Gastroesophageal sphincter (tissue), 4 donors: ENCODE data around the gene ZIC4. TPM values are rescaled to one million over a fixed set of nuclear protein-coding genes. Genes with fewer than 3 reads are reported as not detected.

ENCODE experiments used
- ATAC-seq: fragments of 150-250 bp; one replicate; pipeline ENCODE4 v1.9.1; 2016; ENCODE audit warnings: mild to moderate bottlenecking, moderate library complexity
- H3K27ac ChIP-seq, 4 donors: fragments of 200-600 bp; sonication (generic) in 3 of 4; 1 replicate in 3 of 4; 2 replicates in 1 of 4; pipeline ENCODE4 v1.5.1; 2016 to 2019
- H3K27me3 ChIP-seq: fragments of 200-600 bp; sonication (generic); one replicate; pipeline ENCODE4 v1.5.1; 2019
- H3K36me3 ChIP-seq, 2 donors: fragments of 200-600 bp; sonication (generic); one replicate each; pipeline ENCODE4 v1.5.1; 2019; ENCODE audit warnings: control low read depth in 1 of 2
- H3K4me1 ChIP-seq, 3 donors: fragments of 200-600 bp; sonication (generic); 1 replicate in 2 of 3; 2 replicates in 1 of 3; pipeline ENCODE4 v1.5.1; 2016 to 2019; ENCODE audit warnings: control low read depth in 2 of 3
- H3K4me3 ChIP-seq, 2 donors: fragments of 200-600 bp; sonication (generic); one replicate each; pipeline ENCODE4 v1.5.1; 2019; ENCODE audit warnings: mild to moderate bottlenecking in 1 of 2, moderate library complexity in 1 of 2
- H3K9me3 ChIP-seq, 3 donors: fragments of 200-600 bp; sonication (generic); one replicate each; pipeline ENCODE4 v1.5.1; 2017 to 2019; ENCODE audit warnings: control low read depth in 2 of 3
- CTCF ChIP-seq, 4 experiments: fragments of 200-600 bp in 2 of 4; fragments of 450-650 bp in 2 of 4; sonication (generic) in 1 of 4; IDR thresholded peaks; one replicate each; pipeline ENCODE4 v1.5.1; 2017 to 2019; ENCODE audit warnings: antibody characterized with exemption in 4 of 4, mild to moderate bottlenecking in 2 of 4, moderate library complexity in 2 of 4
- EP300 ChIP-seq: sonication (generic); formaldehyde crosslinking; IDR thresholded peaks from one replicate; pipeline ENCODE4 v1.6.1; 2017; ENCODE audit warnings: antibody characterized with exemption, mild to moderate bottlenecking
- POLR2A ChIP-seq, 2 donors: fragments of 450-650 bp; IDR thresholded peaks; one replicate each; pipeline ENCODE4 v1.6.1; 2017; ENCODE audit warnings: antibody characterized with exemption in 2 of 2, mild to moderate bottlenecking in 2 of 2, moderate library complexity in 1 of 2
- POLR2AphosphoS5 ChIP-seq: sonication (generic); formaldehyde crosslinking; IDR thresholded peaks from one replicate; pipeline ENCODE4 v1.6.1; 2017; ENCODE audit warnings: antibody characterized with exemption
- WGBS, 2 donors: methylation state at CpG; one replicate each; pipeline ENCODE4 v1.1.5; 2018; ENCODE audit warnings: low coverage in 1 of 2; 5-methylcytosine and 5-hydroxymethylcytosine counted together
- total RNA-seq, 4 donors: library from RNA; depleted of rRNA; stranded (reverse); fragments of >200 nt; gene quantifications; one replicate each; pipeline ENCODE4 v1.1.0, GENCODE V29; 2016

The ZIC4 gene
- total RNA-seq, 4 donors from 2014 or later: 0.13 TPM; not detected in 3

GRCh38 chr3:147404000-147404799 lies 2.1 kb downstream of the ZIC4 start:
- Histone ChIP-seq H3K27ac (no peak overlapping the region), H3K27me3 (peaks cover 100% of the 10 kb centered on the region), H3K4me1 (peaks cover 0 to 23% (median 0%) of the 10 kb centered on the region in 3 donors), H3K9me3 (no peaks in the 10 kb centered on the region), H3K36me3 (no peaks in the 10 kb centered on the region), H3K4me3 (no peak overlapping the region)
- WGBS, 2 donors: 80 to 89% methylated on average over 2 to 3 of the region's 11 CpGs
- no peak for ATAC-seq
- no peak for TF ChIP-seq CTCF (IDR thresholded peaks at IDR 0.05)
- TF ChIP-seq EP300: no peak
- no peak for TF ChIP-seq POLR2A (IDR thresholded peaks at IDR 0.05)
- TF ChIP-seq POLR2AphosphoS5: no peak

- Histone ChIP-seq H3K27me3 (peaks cover 100% of the 10 kb centered on the region), H3K4me3 (no peak overlapping the region), H3K36me3 (no peaks in the 10 kb centered on the region), H3K9me3 (no peaks in the 10 kb centered on the region), H3K27ac (no peak overlapping the region), H3K4me1 (peaks cover 0 to 17% (median 0%) of the 10 kb centered on the region in 3 donors)
- WGBS, 2 donors: 37 to 48% methylated on average over 4 of the region's 5 CpGs
- TF ChIP-seq POLR2A (IDR thresholded peaks at IDR 0.05) (no peak), EP300 (no peak), POLR2AphosphoS5 (no peak), CTCF (IDR thresholded peaks at IDR 0.05) (no peak)
- ATAC-seq: no peak
These were observed 2.8 kb downstream of the ZIC4 start for GRCh38 chr3:147403511-147403910.

- Histone ChIP-seq H3K4me1 (peaks cover 0 to 14% (median 2%) of the 10 kb centered on the region in 3 donors), H3K27ac (no peak overlapping the region), H3K27me3 (peaks cover 100% of the 10 kb centered on the region), H3K9me3 (no peaks in the 10 kb centered on the region), H3K4me3 (no peak overlapping the region), H3K36me3 (no peaks in the 10 kb centered on the region)
- no peak for ATAC-seq
- TF ChIP-seq POLR2AphosphoS5: no peak
- no peak for TF ChIP-seq POLR2A (IDR thresholded peaks at IDR 0.05)
- no peak for TF ChIP-seq EP300
- no peak for TF ChIP-seq CTCF (IDR thresholded peaks at IDR 0.05)
- 19 to 20% methylated on average over 4 to 5 of the region's 5 CpGs for WGBS, 2 donors
These were observed 4.2 kb downstream of the ZIC4 start for GRCh38 chr3:147402159-147402558.

GRCh38 chr3:147401421-147401820 lies 4.9 kb downstream of the ZIC4 start:
- Histone ChIP-seq H3K4me3 (no peak overlapping the region), H3K9me3 (no peaks in the 10 kb centered on the region), H3K27ac (no peak overlapping the region), H3K36me3 (no peaks in the 10 kb centered on the region), H3K4me1 (peaks cover 0 to 19% (median 2%) of the 10 kb centered on the region in 3 donors), H3K27me3 (peaks cover 100% of the 10 kb centered on the region)
- TF ChIP-seq CTCF (IDR thresholded peaks at IDR 0.05): no peak
- TF ChIP-seq POLR2A (IDR thresholded peaks at IDR 0.05): no peak
- no peak for ATAC-seq
- 0 to 14% methylated on average over 1 of the region's 1 CpG for WGBS, 2 donors

- no peaks in the 10 kb centered on the region for H3K36me3 ChIP-seq
- H3K4me1 ChIP-seq: peaks cover 0 to 23% (median 3%) of the 10 kb centered on the region in 3 donors
- H3K27me3 ChIP-seq: peaks cover 100% of the 10 kb centered on the region
- H3K9me3 ChIP-seq: no peaks in the 10 kb centered on the region
- no peak overlapping the region for H3K4me3 ChIP-seq
- no peak for ATAC-seq
- no peak overlapping the region for H3K27ac ChIP-seq
- TF ChIP-seq POLR2A (IDR thresholded peaks at IDR 0.05) (no peak), EP300 (no peak), CTCF (IDR thresholded peaks at IDR 0.05) (no peak), POLR2AphosphoS5 (no peak)
- WGBS, 2 donors: 13 to 57% methylated on average over 1 of the region's 1 CpG
These were observed 5.3 kb downstream of the ZIC4 start for GRCh38 chr3:147400999-147401398.
